GM19395 (cell line): ENCODE measurements around the gene MRPL10.
"Not testable (repeated sequence)": the region's sequence is repeated elsewhere in the genome, so short reads cannot be mapped to it uniquely, and the experiment has no call there.

Experiments
- ATAC-seq: cut with Tn5 transposase; IDR thresholded peaks from one replicate; pipeline ENCODE4 v1.9.1; 2021; ENCODE audit warnings: mild to moderate bottlenecking, moderate library complexity; ENCODE audit not compliant: unreplicated experiment

MRPL10 gene

GRCh38 chr17:47801176-47801765 is 30.1 kb downstream of the MRPL10 start:
- no peak for ATAC-seq

- no peak for ATAC-seq
These were observed 30.7 kb downstream of the MRPL10 start for GRCh38 chr17:47800686-47801085.

GRCh38 chr17:47797797-47798196 is 33.5 kb downstream of the MRPL10 start:
- ATAC-seq = no peak

- no peak for ATAC-seq
These were observed 38.4 kb downstream of the MRPL10 start for GRCh38 chr17:47792979-47793378.

- no peak for ATAC-seq
These were observed 38.9 kb downstream of the MRPL10 start for GRCh38 chr17:47792457-47792856.

GRCh38 chr17:47791025-47791424 is 40.3 kb downstream of the MRPL10 start:
- ATAC-seq = no peak

- ATAC-seq = no peak
These were observed 41.5 kb downstream of the MRPL10 start for GRCh38 chr17:47789611-47790561.

- ATAC-seq = no peak
These were observed 45.7 kb downstream of the MRPL10 start for GRCh38 chr17:47785538-47786123.

GRCh38 chr17:47781397-47781796 is 49.9 kb downstream of the MRPL10 start:
- no peak for ATAC-seq

- ATAC-seq = no peak
These were observed 53.1 kb downstream of the MRPL10 start for GRCh38 chr17:47778184-47778635.

- ATAC-seq = no peak
These were observed 54.8 kb downstream of the MRPL10 start for GRCh38 chr17:47776330-47777197.

GRCh38 chr17:47774987-47775580 is 56.3 kb downstream of the MRPL10 start:
- ATAC-seq = no peak

- ATAC-seq = no peak
These were observed 57.0 kb downstream of the MRPL10 start for GRCh38 chr17:47774331-47774730.

GRCh38 chr17:47773649-47774048 is 57.7 kb downstream of the MRPL10 start:
- ATAC-seq = not testable (repeated sequence)
